Activated T-helper 17 cell treated with anti-CD3 and anti-CD28 coated beads, Interleukin-2, amount 50 U/mL, for 72 hours (primary cell): ENCODE results near the gene DYNC1I1. TPM values are rescaled to one million over a fixed set of nuclear protein-coding genes. Genes with fewer than 3 reads are reported as not detected.

Experiments used
- ATAC-seq: fragments of 150-1000 bp; cut with Tn5 transposase; replicated peaks from 2 replicates; pipeline ENCODE4 v1.10.0; 2021; ENCODE audit warnings: mild to moderate bottlenecking, moderate library complexity
- H3K27ac Mint-ChIP-seq: one replicate; pipeline ENCODE4 v1.8.0; 2022; ENCODE audit warnings: mixed read lengths
- H3K27me3 Mint-ChIP-seq: one replicate; pipeline ENCODE4 v1.8.0; 2022; ENCODE audit warnings: mixed read lengths
- H3K36me3 Mint-ChIP-seq: one replicate; pipeline ENCODE4 v1.8.0; 2022; ENCODE audit warnings: low read depth, mild to moderate bottlenecking, mixed read lengths
- H3K4me1 Mint-ChIP-seq: one replicate; pipeline ENCODE4 v1.8.0; 2022; ENCODE audit warnings: mixed read lengths
- H3K4me3 Mint-ChIP-seq: one replicate; pipeline ENCODE4 v1.8.0; 2022; ENCODE audit warnings: mild to moderate bottlenecking, mixed read lengths
- H3K9me3 Mint-ChIP-seq: one replicate; pipeline ENCODE4 v1.8.0; 2022; ENCODE audit warnings: mixed read lengths
- total RNA-seq, 2 donors: library from RNA; stranded (reverse); gene quantifications; one replicate each; pipeline ENCODE4 v1.2.3, GENCODE V29; 2022

Gene DYNC1I1
- total RNA-seq, 2 donors from 2014 or later, result not detected

- no peak overlapping the region for H3K27ac Mint-ChIP-seq
- peaks cover 13% of the 10 kb centered on the region for H3K27me3 Mint-ChIP-seq
- ATAC-seq, result no peak
- H3K36me3 Mint-ChIP-seq, result no peaks in the 10 kb centered on the region
- no peaks in the 10 kb centered on the region for H3K9me3 Mint-ChIP-seq
- H3K4me3 Mint-ChIP-seq, result no peak overlapping the region
- no peaks in the 10 kb centered on the region for H3K4me1 Mint-ChIP-seq
Observed at GRCh38 chr7:96040250-96040772, 268.0 kb downstream of the DYNC1I1 start.

DNA sequence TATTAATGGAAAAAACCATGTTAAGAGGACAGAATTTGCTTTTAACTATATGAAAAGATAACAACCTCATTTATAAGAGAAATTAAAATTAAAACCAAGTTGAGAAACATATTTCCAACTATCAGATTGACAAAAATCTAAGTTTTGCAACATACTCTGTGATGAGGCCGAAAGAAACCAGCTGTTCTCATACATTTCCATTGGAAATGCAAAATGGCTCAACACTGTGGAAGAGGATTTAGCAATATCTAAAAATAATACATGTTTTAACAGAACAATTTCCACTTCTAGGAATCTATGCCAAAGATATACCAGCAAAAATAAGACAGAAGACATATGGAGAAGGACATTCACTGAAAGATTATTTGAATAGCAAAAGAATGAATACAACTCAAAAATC, 268.8 kb downstream of the DYNC1I1 start:
- ATAC-seq, result no peak
- no peaks in the 10 kb centered on the region for H3K36me3 Mint-ChIP-seq
- no peaks in the 10 kb centered on the region for H3K4me1 Mint-ChIP-seq
- H3K4me3 Mint-ChIP-seq, result no peak overlapping the region
- H3K27ac Mint-ChIP-seq, result no peak overlapping the region
- peaks cover 9% of the 10 kb centered on the region for H3K27me3 Mint-ChIP-seq
- no peaks in the 10 kb centered on the region for H3K9me3 Mint-ChIP-seq

GRCh38 chr7:96045181-96045580, 272.8 kb downstream of the DYNC1I1 start:
- H3K27me3 Mint-ChIP-seq, result peaks cover 6% of the 10 kb centered on the region
- no peak overlapping the region for H3K4me3 Mint-ChIP-seq
- no peaks in the 10 kb centered on the region for H3K36me3 Mint-ChIP-seq

GRCh38 chr7:96045919-96046318, 273.6 kb downstream of the DYNC1I1 start:
- no peak for ATAC-seq
- H3K27me3 Mint-ChIP-seq, result peaks cover under 1% of the 10 kb centered on the region

More at GRCh38 chr7:96045181-96045580, 272.8 kb downstream of the DYNC1I1 start:
- Mint-ChIP-seq H3K9me3 (no peaks in the 10 kb centered on the region), H3K27ac (no peak overlapping the region), H3K4me1 (no peaks in the 10 kb centered on the region)
- no peak for ATAC-seq

GRCh38 chr7:96052289-96052688, 279.9 kb downstream of the DYNC1I1 start:
- H3K27me3 Mint-ChIP-seq, result peaks cover 10% of the 10 kb centered on the region
- H3K27ac Mint-ChIP-seq, result no peak overlapping the region
- H3K4me1 Mint-ChIP-seq, result no peaks in the 10 kb centered on the region
- H3K36me3 Mint-ChIP-seq, result no peaks in the 10 kb centered on the region
- ATAC-seq, result no peak
- no peak overlapping the region for H3K4me3 Mint-ChIP-seq
- no peaks in the 10 kb centered on the region for H3K9me3 Mint-ChIP-seq

More at GRCh38 chr7:96045919-96046318, 273.6 kb downstream of the DYNC1I1 start:
- Mint-ChIP-seq H3K27ac (no peak overlapping the region), H3K36me3 (no peaks in the 10 kb centered on the region), H3K4me3 (no peak overlapping the region), H3K4me1 (no peaks in the 10 kb centered on the region), H3K9me3 (no peaks in the 10 kb centered on the region)

- no peaks in the 10 kb centered on the region for H3K9me3 Mint-ChIP-seq
- no peaks in the 10 kb centered on the region for H3K36me3 Mint-ChIP-seq
- no peak overlapping the region for H3K4me3 Mint-ChIP-seq
- peaks cover 13% of the 10 kb centered on the region for H3K27me3 Mint-ChIP-seq
- no peak for ATAC-seq
- no peak overlapping the region for H3K27ac Mint-ChIP-seq
- H3K4me1 Mint-ChIP-seq, result no peaks in the 10 kb centered on the region
Observed at GRCh38 chr7:96052860-96053470, 280.6 kb downstream of the DYNC1I1 start.

DNA sequence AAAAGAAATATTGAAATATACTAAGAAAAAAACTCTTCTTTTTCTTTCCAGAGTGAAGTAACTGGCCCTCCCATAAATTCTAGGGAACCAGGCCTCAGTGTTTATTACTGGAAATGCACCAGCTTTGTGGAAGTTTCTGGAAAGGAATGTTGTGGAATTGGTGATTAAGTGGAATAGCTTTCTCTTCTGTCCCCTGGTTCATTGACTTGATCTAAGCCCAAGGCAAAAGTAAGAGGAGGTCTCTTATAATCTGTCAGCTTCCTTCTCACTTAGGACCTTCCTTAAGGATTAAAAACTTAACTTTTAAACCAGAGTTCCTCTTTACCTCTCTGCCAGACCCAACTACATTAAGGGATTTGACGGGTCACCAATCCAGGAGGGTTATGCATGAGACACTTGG, 283.4 kb downstream of the DYNC1I1 start:
- Mint-ChIP-seq H3K9me3 (no peaks in the 10 kb centered on the region), H3K27me3 (peaks cover 22% of the 10 kb centered on the region), H3K4me1 (no peaks in the 10 kb centered on the region), H3K36me3 (no peaks in the 10 kb centered on the region), H3K27ac (no peak overlapping the region), H3K4me3 (no peak overlapping the region)
- no peak for ATAC-seq

DNA sequence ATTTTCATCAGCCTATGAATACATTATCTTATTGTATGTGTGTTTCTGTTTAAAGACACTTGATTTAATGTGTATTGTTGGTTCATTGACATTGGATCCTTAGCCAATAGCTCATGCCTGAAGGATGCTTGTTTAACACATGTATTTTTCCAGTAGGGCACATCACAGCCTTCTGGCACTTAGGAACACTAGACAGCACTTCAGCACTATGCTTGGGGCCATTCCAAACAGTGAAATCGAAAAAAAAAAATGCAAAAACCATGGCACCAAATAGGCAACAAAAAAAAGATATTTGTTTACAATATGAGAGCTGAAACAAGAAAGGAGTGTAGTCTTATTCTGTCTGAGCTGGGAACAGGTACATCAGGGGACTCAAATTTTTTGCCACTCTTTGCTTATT, 286.7 kb downstream of the DYNC1I1 start:
- Mint-ChIP-seq H3K27ac (no peak overlapping the region), H3K4me3 (no peak overlapping the region), H3K4me1 (no peaks in the 10 kb centered on the region), H3K36me3 (no peaks in the 10 kb centered on the region), H3K9me3 (no peaks in the 10 kb centered on the region), H3K27me3 (peaks cover 32% of the 10 kb centered on the region)
- ATAC-seq, result no peak

GRCh38 chr7:96061009-96061408, 288.7 kb downstream of the DYNC1I1 start:
- H3K4me1 Mint-ChIP-seq, result no peaks in the 10 kb centered on the region
- no peak overlapping the region for H3K4me3 Mint-ChIP-seq
- H3K36me3 Mint-ChIP-seq, result no peaks in the 10 kb centered on the region
- peaks cover 41% of the 10 kb centered on the region for H3K27me3 Mint-ChIP-seq
- ATAC-seq, result no peak
- H3K27ac Mint-ChIP-seq, result no peak overlapping the region
- H3K9me3 Mint-ChIP-seq, result no peaks in the 10 kb centered on the region

DNA sequence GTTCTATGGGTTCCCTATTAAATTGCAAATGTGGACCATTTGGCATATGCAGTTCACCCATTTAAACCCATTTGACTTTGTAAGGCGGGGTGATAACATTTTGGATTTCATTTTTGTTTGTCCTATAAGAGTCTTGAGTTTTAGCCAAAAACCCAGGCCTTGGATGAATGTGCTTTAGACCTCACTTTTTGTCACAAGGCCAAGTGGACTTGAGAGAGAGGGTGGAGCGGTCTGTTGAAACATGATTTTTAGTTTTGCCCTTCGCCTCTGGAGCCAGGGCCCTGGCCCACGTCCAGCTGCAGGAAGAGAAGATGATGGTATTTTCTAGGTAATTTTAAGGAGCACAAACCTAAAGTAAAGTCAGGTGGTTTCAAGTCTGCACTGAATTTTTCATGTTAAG, 289.5 kb downstream of the DYNC1I1 start:
- H3K36me3 Mint-ChIP-seq, result no peaks in the 10 kb centered on the region
- no peaks in the 10 kb centered on the region for H3K9me3 Mint-ChIP-seq
- H3K27ac Mint-ChIP-seq, result no peak overlapping the region
- peaks cover 43% of the 10 kb centered on the region for H3K27me3 Mint-ChIP-seq
- ATAC-seq, result no peak
- no peak overlapping the region for H3K4me3 Mint-ChIP-seq
- H3K4me1 Mint-ChIP-seq, result no peaks in the 10 kb centered on the region

- Mint-ChIP-seq H3K9me3 (no peaks in the 10 kb centered on the region), H3K27ac (no peak overlapping the region), H3K4me3 (no peak overlapping the region), H3K27me3 (peaks cover 42% of the 10 kb centered on the region), H3K4me1 (no peaks in the 10 kb centered on the region), H3K36me3 (no peaks in the 10 kb centered on the region)
- no peak for ATAC-seq
Observed at GRCh38 chr7:96067321-96067720, 295.0 kb downstream of the DYNC1I1 start.

DNA sequence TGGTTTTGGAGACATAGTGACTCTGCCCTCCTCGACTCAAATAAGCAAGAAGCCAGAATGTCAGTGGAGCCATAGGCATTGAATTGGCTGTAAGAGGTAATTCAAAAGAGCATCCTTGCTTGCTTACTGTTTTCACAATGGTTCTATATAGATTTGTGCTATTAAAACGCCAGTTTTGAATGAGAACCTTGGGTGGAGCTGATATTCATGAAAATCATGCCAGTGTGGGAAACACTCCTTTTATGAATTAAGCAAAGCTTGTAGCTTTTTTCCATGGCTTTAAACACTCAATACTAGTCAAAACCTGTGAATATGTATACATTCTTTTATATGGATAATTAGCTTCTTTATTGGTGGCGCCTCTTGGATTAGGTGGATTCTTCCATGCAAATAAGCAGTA, 297.0 kb downstream of the DYNC1I1 start:
- H3K9me3 Mint-ChIP-seq, result no peaks in the 10 kb centered on the region
- H3K4me3 Mint-ChIP-seq, result no peak overlapping the region
- no peaks in the 10 kb centered on the region for H3K4me1 Mint-ChIP-seq
- H3K36me3 Mint-ChIP-seq, result no peaks in the 10 kb centered on the region
- ATAC-seq, result no peak
- H3K27ac Mint-ChIP-seq, result no peak overlapping the region
- peaks cover 40% of the 10 kb centered on the region for H3K27me3 Mint-ChIP-seq

GRCh38 chr7:96074871-96075270, 302.5 kb downstream of the DYNC1I1 start:
- Mint-ChIP-seq H3K27me3 (peaks cover 33% of the 10 kb centered on the region), H3K27ac (no peak overlapping the region), H3K36me3 (no peaks in the 10 kb centered on the region), H3K4me1 (peaks cover 5% of the 10 kb centered on the region), H3K4me3 (peak overlapping the region; percentile 74), H3K9me3 (no peaks in the 10 kb centered on the region)
- ATAC-seq, result no peak

- no peak overlapping the region for H3K27ac Mint-ChIP-seq
- H3K9me3 Mint-ChIP-seq, result no peaks in the 10 kb centered on the region
- no peaks in the 10 kb centered on the region for H3K36me3 Mint-ChIP-seq
- peak overlapping the region; percentile 74 for H3K4me3 Mint-ChIP-seq
- peaks cover 36% of the 10 kb centered on the region for H3K27me3 Mint-ChIP-seq
- peak; percentile 77 for ATAC-seq
- H3K4me1 Mint-ChIP-seq, result peaks cover 5% of the 10 kb centered on the region
Observed at GRCh38 chr7:96075510-96076349, 303.4 kb downstream of the DYNC1I1 start.

- H3K36me3 Mint-ChIP-seq, result no peaks in the 10 kb centered on the region
- no peaks in the 10 kb centered on the region for H3K9me3 Mint-ChIP-seq
- H3K27me3 Mint-ChIP-seq, result peaks cover 35% of the 10 kb centered on the region
- H3K4me3 Mint-ChIP-seq, result peak overlapping the region; percentile 74
- peaks cover 5% of the 10 kb centered on the region for H3K4me1 Mint-ChIP-seq
- H3K27ac Mint-ChIP-seq, result no peak overlapping the region
- ATAC-seq, result no peak
Observed at GRCh38 chr7:96076350-96076707, 304.0 kb downstream of the DYNC1I1 start.
